Loucy (cell line): ENCODE results near the gene RNU5B-1.
"Not testable (repeated sequence)": the region's sequence is repeated elsewhere in the genome, so short reads cannot be mapped to it uniquely, and the experiment has no call there.

ENCODE experiments used
- H2AFZ ChIP-seq: fragments of 200-600 bp; sonication (generic); 2 replicates; pipeline ENCODE4 v1.6.0; 2016; ENCODE audit warnings: antibody characterized with exemption, mild to moderate bottlenecking, low read length, moderate library complexity
- H3F3A ChIP-seq: fragments of 200-600 bp; 2 replicates; pipeline ENCODE4 v1.6.0; 2016; ENCODE audit warnings: antibody characterized with exemption, low read depth, mild to moderate bottlenecking
- H3K27me3 ChIP-seq: fragments of 200-600 bp; sonication (generic); 2 replicates; pipeline ENCODE4 v1.6.1; 2014; ENCODE audit warnings: low read length, mild to moderate bottlenecking; ENCODE audit not compliant: insufficient read depth, poor library complexity, severe bottlenecking
- H3K36me3 ChIP-seq: fragments of 200-600 bp; sonication (generic); 2 replicates; pipeline ENCODE4 v1.6.1; 2016; ENCODE audit warnings: low read length; ENCODE audit not compliant: insufficient read depth
- H3K4me1 ChIP-seq: fragments of 200-600 bp; sonication (generic); 2 replicates; pipeline ENCODE4 v1.5.1; 2014; ENCODE audit warnings: low read length, mild to moderate bottlenecking; ENCODE audit not compliant: insufficient read depth, poor library complexity, severe bottlenecking
- H3K4me2 ChIP-seq: fragments of 200-600 bp; sonication (generic); 2 replicates; pipeline ENCODE4 v1.6.0; 2014; ENCODE audit warnings: antibody characterized with exemption, low read length, low read depth, mild to moderate bottlenecking; ENCODE audit not compliant: poor library complexity, severe bottlenecking
- H3K4me3 ChIP-seq: fragments of 200-600 bp; sonication (generic); 2 replicates; pipeline ENCODE4 v1.5.1; 2014; ENCODE audit warnings: low read length, mild to moderate bottlenecking, mixed read lengths; ENCODE audit not compliant: poor library complexity, severe bottlenecking
- H3K79me2 ChIP-seq: fragments of 200-600 bp; sonication (generic); 2 replicates; pipeline ENCODE4 v1.6.1; 2014; ENCODE audit warnings: low read length; ENCODE audit not compliant: insufficient read depth
- H3K9ac ChIP-seq: fragments of 200-600 bp; sonication (generic); 2 replicates; pipeline ENCODE4 v1.6.0; 2014; ENCODE audit warnings: mild to moderate bottlenecking, low read depth, low read length, moderate library complexity; ENCODE audit not compliant: poor library complexity, severe bottlenecking
- H3K9me2 ChIP-seq: fragments of 200-600 bp; sonication (generic); replicated peaks from 2 replicates; pipeline ENCODE4 v1.6.1; 2016; ENCODE audit warnings: low read depth, low read length, mixed read lengths
- H3K9me3 ChIP-seq: fragments of 200-600 bp; sonication (generic); 2 replicates; pipeline ENCODE4 v1.6.1; 2014; ENCODE audit warnings: mild to moderate bottlenecking, antibody characterized with exemption, low read length, low read depth; ENCODE audit not compliant: insufficient read depth
- H4K20me1 ChIP-seq: fragments of 200-600 bp; sonication (generic); 2 replicates; pipeline ENCODE4 v1.6.0; 2014; ENCODE audit warnings: antibody characterized with exemption, low read length, mild to moderate bottlenecking; ENCODE audit not compliant: insufficient read depth, poor library complexity, severe bottlenecking
- CTCF ChIP-seq: fragments of 200-600 bp; sonication (generic); conservative IDR thresholded peaks from 2 replicates; pipeline ENCODE4 v1.5.1; 2014; ENCODE audit warnings: mild to moderate bottlenecking, antibody characterized with exemption, low read length
- EZH2phosphoT487 ChIP-seq: fragments of 200-600 bp; IDR thresholded peaks from 2 replicates; pipeline ENCODE4 v1.6.1; 2018; ENCODE audit warnings: antibody characterized with exemption, mild to moderate bottlenecking, moderate library complexity, borderline replicate concordance

The RNU5B-1 gene

GRCh38 chr15:65349338-65349737, 44.9 kb downstream of the RNU5B-1 start:
- Histone ChIP-seq H2AFZ (no peak overlapping the region), H3K27me3 (no peaks in the 10 kb centered on the region), H3K4me2 (no peak overlapping the region), H3F3A (no peaks in the 10 kb centered on the region), H3K9me2 (no peaks in the 10 kb centered on the region), H4K20me1 (no peaks in the 10 kb centered on the region), H3K9ac (no peak overlapping the region), H3K4me3 (no peak overlapping the region), H3K36me3 (no peaks in the 10 kb centered on the region), H3K4me1 (no peaks in the 10 kb centered on the region), H3K79me2 (no peaks in the 10 kb centered on the region), H3K9me3 (no peaks in the 10 kb centered on the region; the same call in 1 of the 2 replicates)
- no peak for TF ChIP-seq CTCF
- TF ChIP-seq EZH2phosphoT487: no peak

- not testable (repeated sequence) for H3K27me3 ChIP-seq, H3K4me3 ChIP-seq, H2AFZ ChIP-seq, H3K79me2 ChIP-seq, H3K36me3 ChIP-seq, H3K4me1 ChIP-seq, H3K9me2 ChIP-seq, H3K9me3 ChIP-seq, H3K9ac ChIP-seq, H4K20me1 ChIP-seq, H3F3A ChIP-seq, H3K4me2 ChIP-seq
Measured at GRCh38 chr15:65351972-65352371, 47.5 kb downstream of the RNU5B-1 start.
